HepG2 (cell line): ENCODE results near the gene CBLC. TPM values are rescaled to one million over a fixed set of nuclear protein-coding genes. Genes with fewer than 3 reads are reported as not detected.
"Not testable (repeated sequence)": the region's sequence is repeated elsewhere in the genome, so short reads cannot be mapped to it uniquely, and the experiment has no call there.

Experiments
- ATAC-seq: fragments of 200-7000 bp; cut with Tn5 transposase; 3 replicates; pipeline ENCODE4 v1.9.1; 2020; ENCODE audit warnings: mild to moderate bottlenecking, moderate library complexity
- BruUV-seq: library from RNA; stranded (reverse); fragments of 400-500 nt; replicated peaks from 2 replicates; lab custom pipeline; 2021; lab: Mats Ljungman, UMichigan
- CTCF ChIA-PET: fragments of 300-600 bp; formaldehyde crosslinking; extraction: SDS; loops from one replicate; lab custom pipeline; 2021; ENCODE audit warnings: low total read pairs, inconsistent platforms, low intra/inter-chr PET ratio; lab: Yijun Ruan, JAX
- POLR2A ChIA-PET: fragments of 350-600 bp; sonication (Branson Sonifier 250); formaldehyde crosslinking; loops from one replicate; lab custom pipeline; 2020; ENCODE audit warnings: antibody characterized with exemption, inconsistent platforms; lab: Yijun Ruan, JAX
- DNase-seq: peaks from one replicate; pipeline ENCODE4 v3.0.0-alpha.2; 2015; ENCODE audit warnings: low spot score
- FAIRE-seq: peaks from 3 replicates; lab custom pipeline; 2011; peaks lifted over from hg19 to GRCh38; lab: Jason Lieb, UNC
- H2AFZ ChIP-seq: one replicate; pipeline ENCODE4 v1.6.1; 2011; ENCODE audit warnings: low read length, inconsistent platforms
- H3K27ac ChIP-seq: fragments of 300-600 bp; 3 replicates; pipeline ENCODE4 v1.8.0; 2011; ENCODE audit warnings: mixed run types, mild to moderate bottlenecking, mixed read lengths, low read length, inconsistent platforms; ENCODE audit not compliant: insufficient read depth; ENCODE audit errors: extremely low read length
- H3K27me3 ChIP-seq, 2 experiments: fragments of 200-600 bp in 1 of 2; 2 replicates in 1 of 2; 3 replicates in 1 of 2; pipeline versions ENCODE4 v1.6.0 to v1.8.0; 2011; ENCODE audit warnings: low read length in 2 of 2, mild to moderate bottlenecking in 2 of 2, moderate library complexity in 2 of 2, inconsistent platforms in 1 of 2; ENCODE audit not compliant: insufficient read depth in 2 of 2, control insufficient read depth in 1 of 2
- H3K36me3 ChIP-seq, 2 experiments: fragments of 200-600 bp in 1 of 2; replicated peaks in 1 of 2; 2 replicates in 1 of 2; 3 replicates in 1 of 2; pipeline versions ENCODE4 v1.5.1 to v1.8.0; 2011; ENCODE audit warnings: low read length in 2 of 2, inconsistent platforms in 1 of 2; ENCODE audit not compliant: insufficient read depth in 2 of 2, control insufficient read depth in 1 of 2
- H3K4me1 ChIP-seq: 2 replicates; pipeline ENCODE4 v1.5.1; 2012; ENCODE audit warnings: low read length, inconsistent platforms; ENCODE audit not compliant: insufficient read depth
- H3K4me2 ChIP-seq: 2 replicates; pipeline ENCODE4 v1.6.0; 2011; ENCODE audit warnings: low read depth, low read length, inconsistent platforms
- H3K4me3 ChIP-seq, 3 experiments: fragments of 200-600 bp in 1 of 3; sonication (generic), shearing (Covaris generic) in 1 of 3; replicated peaks in 1 of 3; 2 replicates each; pipeline ENCODE4 v1.5.1; 2011 to 2016; ENCODE audit warnings: low read length in 3 of 3, inconsistent platforms in 2 of 3, low read depth in 2 of 3, mild to moderate bottlenecking in 2 of 3, control low read depth in 1 of 3, mixed read lengths in 1 of 3; ENCODE audit not compliant: insufficient read depth in 1 of 3
- H3K79me2 ChIP-seq: one replicate; pipeline ENCODE4 v1.6.1; 2011; ENCODE audit warnings: low read length, inconsistent platforms; ENCODE audit not compliant: insufficient read depth
- H3K9ac ChIP-seq: 2 replicates; pipeline ENCODE4 v1.6.0; 2011; ENCODE audit warnings: mild to moderate bottlenecking, low read depth, low read length, inconsistent platforms; ENCODE audit not compliant: insufficient read depth
- H3K9me3 ChIP-seq: 2 replicates; pipeline ENCODE4 v1.5.1; 2012; ENCODE audit warnings: mild to moderate bottlenecking, low read length
- H4K20me1 ChIP-seq: 2 replicates; pipeline ENCODE4 v1.6.0; 2011; ENCODE audit warnings: inconsistent platforms, mild to moderate bottlenecking, low read length, moderate library complexity; ENCODE audit not compliant: insufficient read depth
- CEBPB ChIP-seq: IDR thresholded peaks from 2 replicates; pipeline ENCODE4 v1.6.1; 2011; ENCODE audit warnings: low read depth, low read length, improper control_type of control experiment, borderline replicate concordance
- CEBPG ChIP-seq: IDR thresholded peaks from 2 replicates; pipeline ENCODE4 v1.6.1; 2016
- ZNF460 ChIP-seq: sonication (generic); formaldehyde crosslinking; IDR thresholded peaks from 2 replicates; pipeline ENCODE4 v1.5.1; 2020; ENCODE audit warnings: missing genetic modification reagents, mild to moderate bottlenecking, borderline replicate concordance
- ZNF770 ChIP-seq: sonication (generic); formaldehyde crosslinking; IDR thresholded peaks from 2 replicates; pipeline ENCODE4 v1.5.0; 2020; ENCODE audit warnings: mild to moderate bottlenecking, missing genetic modification reagents
- WGBS: methylation state at CpG from one replicate; pipeline ENCODE4 v1.1.6; 2017; ENCODE audit warnings: low lambda C conversion rate; 5-methylcytosine and 5-hydroxymethylcytosine counted together
- in situ Hi-C: cut with HindIII; loops from 2 replicates; pipeline ENCODE4 v1.10.0; 2017; ENCODE audit warnings: low pct_unique_long_range_greater_than_20kb; ENCODE audit not compliant: extremely low pct_ligation_motif_present
- intact Hi-C: fragments of 100-400 bp; cut with micrococcal nuclease; formaldehyde crosslinking; loops from one replicate; pipeline ENCODE4 v1.10.0; 2022; ENCODE audit not compliant: unreplicated experiment
- polyA plus RNA-seq, 8 experiments: library from polyadenylated mRNA; depleted of rRNA in 3 of 8; stranded (reverse) in 7 of 8; unstranded in 1 of 8; fragments of >200 nt; fragmentation: Illumina TruSeq in 4 of 8; extraction: Trizol in 4 of 8; gene quantifications; 2 replicates each; pipeline versions ENCODE4 v1.2.1 to v1.2.3, GENCODE V29; 2011 to 2016; ENCODE audit warnings: low read depth in 4 of 8, missing spikeins in 1 of 8, mixed read lengths in 1 of 8; ENCODE audit not compliant: insufficient read depth in 1 of 8
- total RNA-seq, 5 experiments: library from RNA; depleted of rRNA; stranded (reverse); fragments of >200 nt; fragmentation: Illumina TruSeq; extraction: Trizol; gene quantifications; 2 replicates each; pipeline ENCODE4 v1.2.3, GENCODE V29; 2016; ENCODE audit warnings: low read depth in 1 of 5

Gene CBLC
- total and polyA plus RNA-seq, 2 of the 13 experiments (the other 11 are each of a cell fraction or from before 2014, with no cell fraction given), result 1.8 to 2.6 TPM

- H3K4me1 ChIP-seq, H3K36me3 ChIP-seq, H4K20me1 ChIP-seq, H2AFZ ChIP-seq, H3K79me2 ChIP-seq, H3K4me2 ChIP-seq, in situ Hi-C loops, ATAC-seq, BruUV-seq, DNase-seq, CTCF ChIA-PET, H3K27ac ChIP-seq, FAIRE-seq, H3K9ac ChIP-seq, H3K27me3 ChIP-seq, H3K9me3 ChIP-seq, H3K4me3 ChIP-seq, intact Hi-C loops: not testable (repeated sequence)
- WGBS, result 34% methylated on average over 6 of the region's 6 CpGs
- POLR2A ChIA-PET, result interaction anchor here (0.9 kb wide), 1 partner anchor 24 kb away, joined by 3 read pairs; the partner anchor contains the start of gene BCAM
Observed at GRCh38 chr19:44832875-44833274, 55.2 kb downstream of the CBLC start.

GRCh38 chr19:44834399-44834798, 56.7 kb downstream of the CBLC start:
- FAIRE-seq, in situ Hi-C loops, H3K4me3 ChIP-seq: not testable (repeated sequence)
- TF ChIP-seq ZNF770 (CRISPR knock-in tag) (peak; percentile 91), ZNF460 (CRISPR knock-in tag) (peak; percentile 10; the same call in 1 of the 2 replicates), CEBPG (CRISPR knock-in tag) (0 out of 2 replicates have a peak, but pooled peaks have one; percentile 16), CEBPB (peak; percentile 36; the same call in 1 of the 2 replicates)
- TF ChIP-seq, all 625 proteins: peak for 4; not testable (repeated sequence) for 621
- 29% methylated on average over 7 of the region's 8 CpGs for WGBS
- CTCF ChIA-PET, H3K79me2 ChIP-seq, DNase-seq, H3K4me1 ChIP-seq, H3K27ac ChIP-seq, BruUV-seq, H3K36me3 ChIP-seq, H3K9ac ChIP-seq, H2AFZ ChIP-seq, H3K27me3 ChIP-seq, H4K20me1 ChIP-seq, H3K4me2 ChIP-seq, H3K9me3 ChIP-seq, intact Hi-C loops: not testable (repeated sequence)
- POLR2A ChIA-PET, result interaction anchor here (1.1 kb wide), 1 partner anchor 50 kb away, joined by 3 read pairs; no protein-coding TSS in a partner anchor
- peak; percentile 46; the same call in 2 of the 3 replicates for ATAC-seq
